Measurements from ENCODE around the gene ZCCHC9.
"Not testable (repeated sequence)": the region's sequence is repeated elsewhere in the genome, so short reads cannot be mapped to it uniquely, and the experiment has no call there.

ZCCHC9 gene

GRCh38 chr5:81310402-81311063, 9.1 kb downstream of the ZCCHC9 start:
- no peak for DNase-seq

GRCh38 chr5:81313278-81313677, 11.9 kb downstream of the ZCCHC9 start:
- no peak for DNase-seq

GRCh38 chr5:81313686-81314085, 12.3 kb downstream of the ZCCHC9 start:
- DNase-seq = no peak

GRCh38 chr5:81314581-81314980, 13.2 kb downstream of the ZCCHC9 start:
- DNase-seq = no peak

- no peak for DNase-seq
These were observed 13.9 kb downstream of the ZCCHC9 start for GRCh38 chr5:81315336-81315735.

GRCh38 chr5:81315830-81316229, 14.4 kb downstream of the ZCCHC9 start:
- DNase-seq = no peak

GRCh38 chr5:81316571-81316970, 15.2 kb downstream of the ZCCHC9 start:
- DNase-seq = no peak

- no peak for DNase-seq
These were observed 16.1 kb downstream of the ZCCHC9 start for GRCh38 chr5:81317536-81317935.

GRCh38 chr5:81326554-81326953, 25.2 kb downstream of the ZCCHC9 start:
- DNase-seq = no peak

- no peak for DNase-seq
These were observed 33.1 kb downstream of the ZCCHC9 start for GRCh38 chr5:81334304-81335061.

GRCh38 chr5:81335946-81336345, 34.6 kb downstream of the ZCCHC9 start:
- DNase-seq = no peak

GRCh38 chr5:81336556-81336955, 35.2 kb downstream of the ZCCHC9 start:
- no peak for DNase-seq

- DNase-seq = no peak
These were observed 36.4 kb downstream of the ZCCHC9 start for GRCh38 chr5:81337803-81338202.

- DNase-seq = not testable (repeated sequence)
These were observed 36.8 kb downstream of the ZCCHC9 start for GRCh38 chr5:81338213-81338612.

- DNase-seq = no peak
These were observed 43.3 kb downstream of the ZCCHC9 start for GRCh38 chr5:81344736-81345135.

- no peak for DNase-seq
These were observed 44.1 kb downstream of the ZCCHC9 start for GRCh38 chr5:81345411-81346003.

- no peak for DNase-seq
These were observed 47.8 kb downstream of the ZCCHC9 start for GRCh38 chr5:81349161-81349560.

- DNase-seq = no peak
These were observed 49.1 kb downstream of the ZCCHC9 start for GRCh38 chr5:81350507-81350906.

GRCh38 chr5:81353189-81353588, 51.8 kb downstream of the ZCCHC9 start:
- DNase-seq = no peak

- no peak for DNase-seq
These were observed 52.7 kb downstream of the ZCCHC9 start for GRCh38 chr5:81354093-81354492.

GRCh38 chr5:81355291-81356251, 54.2 kb downstream of the ZCCHC9 start:
- DNase-seq = no peak

GRCh38 chr5:81359108-81359507, 57.7 kb downstream of the ZCCHC9 start:
- DNase-seq = no peak

- no peak for DNase-seq
These were observed 58.5 kb downstream of the ZCCHC9 start for GRCh38 chr5:81359881-81360280.

Measured in activated CD8-positive, alpha-beta memory T cell treated with anti-CD3 and anti-CD28 coated beads, Interleukin-2, amount 50 U/mL, for 4 hours (primary cell).